K562 (cell line): Measurements from ENCODE around the gene CLCN6. TPM values are rescaled to one million over a fixed set of nuclear protein-coding genes. Genes with fewer than 3 reads are reported as not detected.

Experiments
- ATAC-seq: fragments of 200-7000 bp; cut with Tn5 transposase; 3 replicates; pipeline ENCODE4 v1.9.1; 2020; ENCODE audit warnings: moderate library complexity
- BruUV-seq: library from RNA; stranded (reverse); fragments of 400-500 nt; replicated peaks from 2 replicates; lab custom pipeline; 2021; lab: Mats Ljungman, UMichigan
- CTCF ChIA-PET: fragments of 300-600 bp; formaldehyde crosslinking; extraction: SDS; loops from one replicate; lab custom pipeline; 2021; ENCODE audit warnings: low intra/inter-chr PET ratio; lab: Yijun Ruan, JAX
- POLR2A ChIA-PET: fragments of 300-600, 350-650 bp; sonication (Branson Sonifier 250); formaldehyde crosslinking; extraction: SDS; loops from one replicate; lab custom pipeline; 2021; ENCODE audit warnings: antibody characterized with exemption, inconsistent platforms; lab: Yijun Ruan, JAX
- DNase-seq, 4 experiments: peaks; one replicate each; pipeline versions ENCODE4 v3.0.0 to v3.0.0-alpha.2; 2011 to 2018; ENCODE audit warnings: low spot score in 3 of 4, mixed read lengths in 3 of 4; ENCODE audit errors: extremely low read depth in 1 of 4
- FAIRE-seq: peaks from 2 replicates; lab custom pipeline; 2011; peaks lifted over from hg19 to GRCh38; lab: Jason Lieb, UNC
- H2AFZ ChIP-seq: 2 replicates; pipeline ENCODE4 v1.6.0; 2011; ENCODE audit warnings: low read depth, low read length, control low read depth, inconsistent platforms
- H3K27ac ChIP-seq: fragments of 200-600 bp; 3 replicates; pipeline ENCODE4 v1.8.0; 2011; ENCODE audit warnings: low read depth, mild to moderate bottlenecking, control low read depth, inconsistent platforms, low read length, moderate library complexity, mixed read lengths; ENCODE audit errors: extremely low read depth
- H3K27me3 ChIP-seq, 2 experiments: fragments of 300-600 bp in 1 of 2; 2 replicates in 1 of 2; 3 replicates in 1 of 2; pipeline versions ENCODE4 v1.6.0 to v1.8.0; 2011; ENCODE audit warnings: inconsistent platforms in 2 of 2, low read length in 2 of 2, mild to moderate bottlenecking in 1 of 2, mixed read lengths in 1 of 2, moderate library complexity in 1 of 2; ENCODE audit not compliant: control insufficient read depth in 2 of 2, insufficient read depth in 2 of 2
- H3K36me3 ChIP-seq: fragments of 300-600 bp; 3 replicates; pipeline ENCODE4 v1.8.0; 2011; ENCODE audit warnings: mild to moderate bottlenecking, low read length, inconsistent platforms; ENCODE audit not compliant: control insufficient read depth, insufficient read depth
- H3K4me1 ChIP-seq, 2 experiments: fragments of 200-600 bp in 1 of 2; replicated peaks in 1 of 2; 2 replicates in 1 of 2; 3 replicates in 1 of 2; pipeline versions ENCODE4 v1.5.1 to v1.8.0; 2011; ENCODE audit warnings: inconsistent platforms in 2 of 2, low read length in 2 of 2, mild to moderate bottlenecking in 1 of 2, mixed read lengths in 1 of 2, moderate library complexity in 1 of 2; ENCODE audit not compliant: control insufficient read depth in 2 of 2, insufficient read depth in 2 of 2
- H3K4me2 ChIP-seq: 2 replicates; pipeline ENCODE4 v1.6.1; 2011; ENCODE audit warnings: low read length, control low read depth, inconsistent platforms, mixed read lengths; ENCODE audit not compliant: insufficient read depth
- H3K4me3 ChIP-seq: fragments of 200-600 bp; sonication (generic), shearing (Covaris generic); 2 replicates; pipeline ENCODE4 v1.5.1; 2016; ENCODE audit warnings: control low read depth, inconsistent platforms
- H3K79me2 ChIP-seq: fragments of 200-600 bp; 3 replicates; pipeline ENCODE4 v1.8.0; 2011; ENCODE audit warnings: low read length, inconsistent platforms; ENCODE audit not compliant: control insufficient read depth, insufficient read depth
- H3K9ac ChIP-seq, 2 experiments: 2 replicates each; pipeline versions ENCODE4 v1.6.0 to v1.6.1; 2011; ENCODE audit warnings: low read depth in 2 of 2, low read length in 2 of 2, control low read depth in 1 of 2, inconsistent platforms in 1 of 2, mild to moderate bottlenecking in 1 of 2, mixed read lengths in 1 of 2; ENCODE audit not compliant: insufficient read depth in 1 of 2
- H3K9me1 ChIP-seq: one replicate; pipeline ENCODE4 v1.6.0; 2011; ENCODE audit warnings: inconsistent platforms, mild to moderate bottlenecking, low read length, moderate library complexity; ENCODE audit not compliant: control insufficient read depth, insufficient read depth
- H3K9me3 ChIP-seq: replicated peaks from 2 replicates; pipeline ENCODE4 v1.5.1; 2011; ENCODE audit warnings: low read depth, low read length, inconsistent platforms; ENCODE audit not compliant: control insufficient read depth, insufficient read depth
- H4K20me1 ChIP-seq: replicated peaks from 2 replicates; pipeline ENCODE4 v1.6.1; 2011; ENCODE audit warnings: low read length, inconsistent platforms, mixed read lengths; ENCODE audit not compliant: control insufficient read depth, insufficient read depth
- ELF1 ChIP-seq: fragments of 200-800 bp; sonication (Bioruptor generic); IDR thresholded peaks from 2 replicates; pipeline ENCODE4 v1.6.1; 2016; ENCODE audit warnings: missing genetic modification characterization, missing compliant biosample characterization
- EP300 ChIP-seq: IDR thresholded peaks from 2 replicates; pipeline ENCODE4 v1.6.1; 2012; ENCODE audit warnings: low read length, improper control_type of control experiment
- HIVEP1 ChIP-seq: fragments of 250-450 bp; sonication (Bioruptor Pico); IDR thresholded peaks from 2 replicates; pipeline ENCODE4 v1.4.0; 2020; ENCODE audit warnings: mild to moderate bottlenecking
- KLF1 ChIP-seq: fragments of 450-650 bp; IDR thresholded peaks from 2 replicates; pipeline ENCODE4 v1.6.1; 2016; ENCODE audit warnings: missing genetic modification characterization, missing compliant biosample characterization
- MECOM ChIP-seq: fragments of 250-450 bp; sonication (Bioruptor Pico); IDR thresholded peaks from 2 replicates; pipeline ENCODE4 v1.8.0; 2022; ENCODE audit warnings: inconsistent platforms
- MIER1 ChIP-seq: fragments of 450-650 bp; IDR thresholded peaks from 2 replicates; pipeline ENCODE4 v1.6.1; 2016; ENCODE audit warnings: antibody characterized with exemption, mild to moderate bottlenecking, low read depth
- NFXL1 ChIP-seq: fragments of 450-650 bp; formaldehyde crosslinking; IDR thresholded peaks from 2 replicates; pipeline ENCODE4 v1.4.0; 2021; ENCODE audit warnings: mild to moderate bottlenecking
- RBFOX2 ChIP-seq: fragments of 200-400 bp; formaldehyde crosslinking; IDR thresholded peaks from 2 replicates; pipeline ENCODE4 v1.6.1; 2017; ENCODE audit warnings: low read depth, mild to moderate bottlenecking, low read length, moderate library complexity
- RBM25 ChIP-seq: fragments of 200-400 bp; formaldehyde crosslinking; IDR thresholded peaks from 2 replicates; pipeline ENCODE4 v1.6.1; 2018; ENCODE audit warnings: low read length, low read depth, moderate library complexity; ENCODE audit not compliant: severe bottlenecking
- ZNF707 ChIP-seq: fragments of 250-450 bp; sonication (Bioruptor Pico); conservative IDR thresholded peaks from 2 replicates; pipeline ENCODE4 v1.8.0; 2022; ENCODE audit warnings: inconsistent platforms, mild to moderate bottlenecking, moderate library complexity
- ZZZ3 ChIP-seq: fragments of 450-650 bp; IDR thresholded peaks from 2 replicates; pipeline ENCODE4 v1.6.1; 2016; ENCODE audit warnings: antibody characterized with exemption, mild to moderate bottlenecking, moderate library complexity
- WGBS: fragments of 100-300 bp; shearing (Covaris generic); methylation state at CpG from one replicate; pipeline ENCODE4 v1.1.6; 2016; ENCODE audit warnings: low coverage, mixed read lengths; ENCODE audit not compliant: insufficient coverage; ENCODE audit errors: missing lambda C conversion rate; 5-methylcytosine and 5-hydroxymethylcytosine counted together
- in situ Hi-C: fragments of 300-500 bp; cut with MboI; formaldehyde crosslinking; loops from 4 replicates; pipeline ENCODE4 v1.15.0; 2018; ENCODE audit warnings: inconsistent platforms, mixed read lengths
- intact Hi-C: fragments of 100-400 bp; cut with micrococcal nuclease; formaldehyde crosslinking; loops from 2 replicates; pipeline ENCODE4 v1.14.2; 2022
- polyA plus RNA-seq, 8 experiments: library from polyadenylated mRNA; depleted of rRNA in 4 of 8; stranded (reverse) in 5 of 8; unstranded in 3 of 8; fragments of >200 nt; fragmentation: Nextera tagmentation in 2 of 8; fragmentation: Illumina TruSeq in 1 of 8; extraction: Ambion mirVana in 2 of 8; extraction: Trizol in 1 of 8; gene quantifications; 2 replicates each; pipeline versions ENCODE4 v1.2.1 to v1.2.3, GENCODE V29; 2011 to 2014; ENCODE audit warnings: inconsistent platforms in 1 of 8, missing spikeins in 1 of 8
- total RNA-seq, 7 experiments: library from RNA; depleted of rRNA in 6 of 7; stranded (reverse); fragments of >200 nt in 6 of 7; fragmentation: Illumina TruSeq in 2 of 7; extraction: Trizol in 2 of 7; gene quantifications; 2 replicates each; pipeline versions ENCODE4 v1.2.1 to v1.2.3, GENCODE V29; 2011 to 2021; ENCODE audit warnings: low replicate concordance in 1 of 7

CLCN6 gene
- total and polyA plus RNA-seq, 9 of the 15 experiments (the other 6 are each of a cell fraction or from before 2014, with no cell fraction given): 2.0 to 21.8 (median 13.6) TPM

DNA sequence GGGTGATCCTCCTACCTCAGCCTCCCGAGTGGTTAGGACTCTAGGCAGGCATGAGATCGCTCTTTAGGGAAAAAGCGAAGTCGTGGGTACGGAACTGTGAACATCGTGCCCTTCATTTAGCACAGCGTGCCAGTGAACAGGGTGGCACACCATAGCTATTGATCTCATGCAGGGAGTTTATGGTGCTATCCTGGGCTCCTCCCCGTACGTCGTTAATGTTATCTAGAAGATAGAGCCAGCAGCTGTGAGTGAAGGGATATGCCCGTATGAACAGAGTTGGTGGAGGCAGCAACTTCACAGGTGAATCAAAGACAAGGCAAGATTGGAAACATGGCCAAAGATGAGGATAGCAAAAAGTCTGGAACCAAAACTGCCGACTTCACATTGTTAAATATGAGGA is 11.2 kb downstream of the CLCN6 start:
- WGBS: 91% methylated on average over 12 of the region's 12 CpGs

DNA sequence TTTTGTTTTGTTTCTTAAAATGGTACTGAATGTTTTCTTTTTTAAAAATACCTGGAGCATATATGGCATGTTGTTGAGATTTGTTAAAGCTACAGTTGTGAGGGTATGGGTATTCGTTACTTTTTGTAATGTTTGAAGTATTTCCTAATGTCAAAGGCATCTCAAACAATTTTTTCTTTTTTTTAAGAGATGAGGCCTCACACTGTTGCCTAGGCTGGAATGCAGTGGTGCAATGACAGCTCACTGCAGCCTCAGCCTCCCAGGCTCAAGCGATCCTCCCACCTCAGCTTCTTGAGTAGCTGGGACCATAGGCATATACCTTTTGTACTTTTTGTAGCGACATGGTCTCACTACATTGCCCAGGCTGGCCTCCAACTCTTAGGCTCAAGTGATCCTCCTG is 16.1 kb downstream of the CLCN6 start:
- ChIA-PET POLR2A (interaction anchor here (1.1 kb wide), 1 partner anchor 87 kb away, joined by 7 read pairs; no protein-coding TSS in a partner anchor), CTCF (no interaction called here)
- H3K9ac ChIP-seq: no peak overlapping the region
- no peaks in the 10 kb centered on the region for H3K4me1 ChIP-seq
- no peaks in the 10 kb centered on the region for H3K9me1 ChIP-seq
- intact Hi-C loops: no loop called here
- H3K36me3 ChIP-seq: peaks cover 81% of the 10 kb centered on the region
- in situ Hi-C loops: no loop called here
- DNase-seq (no peak), FAIRE-seq (no peak), ATAC-seq (no peak)
- no peak overlapping the region for H3K4me3 ChIP-seq
- no peak overlapping the region for H3K4me2 ChIP-seq
- no peaks in the 10 kb centered on the region for H3K9me3 ChIP-seq
- H4K20me1 ChIP-seq: no peaks in the 10 kb centered on the region
- TF ChIP-seq MECOM (CRISPR knock-in tag): no peak
- TF ChIP-seq RBFOX2: 0 out of 2 replicates have a peak, but pooled peaks have one; percentile 24
- no peaks in the 10 kb centered on the region for H3K27me3 ChIP-seq
- H3K27ac ChIP-seq: no peak overlapping the region
- no peaks in the 10 kb centered on the region for H3K79me2 ChIP-seq
- no peak overlapping the region for H2AFZ ChIP-seq
- no TSS peak for BruUV-seq
- WGBS: 86% methylated on average over 3 of the region's 3 CpGs

More for the DNA sequence above, 11.2 kb downstream of the CLCN6 start:
- peaks cover 8% of the 10 kb centered on the region for H3K79me2 ChIP-seq
- H3K36me3 ChIP-seq: peaks cover 72% of the 10 kb centered on the region
- BruUV-seq: no TSS peak
- DNase-seq (no peak), ATAC-seq (no peak), FAIRE-seq (no peak)
- no peak for TF ChIP-seq EP300
- TF ChIP-seq MIER1: no peak
- TF ChIP-seq ZNF707 (CRISPR knock-in tag): no peak
- TF ChIP-seq ZZZ3: no peak
- TF ChIP-seq KLF1: no peak
- TF ChIP-seq HIVEP1: no peak
- TF ChIP-seq NFXL1 (CRISPR knock-in tag): no peak
- TF ChIP-seq ELF1 (tag): no peak
- no peak for TF ChIP-seq RBM25
- POLR2A ChIA-PET: interaction anchor here (0.8 kb wide), 1 partner anchor 10 kb away, joined by 3 read pairs; no protein-coding TSS in a partner anchor
- no peak overlapping the region for H3K27ac ChIP-seq
- H3K27me3 ChIP-seq: no peaks in the 10 kb centered on the region
- intact Hi-C loops: no loop called here
- 0 out of 5 replicates have a peak, but pooled peaks cover 0 to under 1% of the 10 kb centered on the region in 2 experiments for H3K4me1 ChIP-seq
- H4K20me1 ChIP-seq: no peaks in the 10 kb centered on the region
- no peaks in the 10 kb centered on the region for H3K9me1 ChIP-seq
- H3K4me3 ChIP-seq: no peak overlapping the region
- in situ Hi-C loops: no loop called here
- H3K4me2 ChIP-seq: no peak overlapping the region
- H3K9ac ChIP-seq: no peak overlapping the region
- CTCF ChIA-PET: interaction anchor here (0.7 kb wide), 1 partner anchor 91 kb away, joined by 5 read pairs; no protein-coding TSS in a partner anchor
- H2AFZ ChIP-seq: no peak overlapping the region
- H3K9me3 ChIP-seq: no peaks in the 10 kb centered on the region
